Measurements from ENCODE around the gene GOLGA6L7. TPM values are rescaled to one million over a fixed set of nuclear protein-coding genes. Genes with fewer than 3 reads are reported as not detected.

GOLGA6L7 gene
- total RNA-seq, 1 experiment from 2014 or later: not detected

- DNase-seq (ENCODE audit: unreplicated experiment): no peak
- Mint-ChIP-seq H3K9me3 (ENCODE audit: unreplicated experiment) (no peaks in the 10 kb centered on the region), H3K4me1 (ENCODE audit: insufficient read depth, unreplicated experiment) (no peaks in the 10 kb centered on the region), H3K4me3 (ENCODE audit: unreplicated experiment) (no peak overlapping the region), H3K36me3 (ENCODE audit: insufficient read depth, unreplicated experiment) (peaks cover 6% of the 10 kb centered on the region), H3K27ac (ENCODE audit: low read depth, unreplicated experiment) (no peak overlapping the region), H3K27me3 (ENCODE audit: insufficient read depth, unreplicated experiment) (no peaks in the 10 kb centered on the region)
- ChIA-PET POLR2A (no interaction called here), CTCF (interaction anchor here (0.7 kb wide), 1 partner anchor 435 kb away, joined by 3 read pairs; no protein-coding TSS in a partner anchor)
- no peak for TF ChIP-seq CTCF (IDR thresholded peaks at IDR 0.05; ENCODE audit: unreplicated experiment)
- intact Hi-C loops (cut with micrococcal nuclease): no loop called here
- BruUV-seq (replicated peaks): no TSS peak
Observed at GRCh38 chr15:28888302-28888894, 40.0 kb upstream of the GOLGA6L7 start.

GRCh38 chr15:28887339-28888174, 39.1 kb upstream of the GOLGA6L7 start:
- POLR2A ChIA-PET: interaction anchor here (0.7 kb wide), 1 partner anchor 15 kb away, joined by 3 read pairs; no protein-coding TSS in a partner anchor
- H3K9me3 Mint-ChIP-seq (ENCODE audit: unreplicated experiment): no peaks in the 10 kb centered on the region
- BruUV-seq (replicated peaks): no TSS peak
- H3K27me3 Mint-ChIP-seq (ENCODE audit: insufficient read depth, unreplicated experiment): no peaks in the 10 kb centered on the region
- H3K27ac Mint-ChIP-seq (ENCODE audit: low read depth, unreplicated experiment): no peak overlapping the region
- CTCF ChIA-PET: interaction anchor here (0.5 kb wide), 1 partner anchor 212 kb away, joined by 3 read pairs; no protein-coding TSS in a partner anchor
- DNase-seq (ENCODE audit: unreplicated experiment): no peak
- peaks cover 6% of the 10 kb centered on the region for H3K36me3 Mint-ChIP-seq (ENCODE audit: insufficient read depth, unreplicated experiment)
- TF ChIP-seq CTCF (IDR thresholded peaks at IDR 0.05; ENCODE audit: unreplicated experiment): no peak
- H3K4me3 Mint-ChIP-seq (ENCODE audit: unreplicated experiment): no peak overlapping the region
- no peaks in the 10 kb centered on the region for H3K4me1 Mint-ChIP-seq (ENCODE audit: insufficient read depth, unreplicated experiment)
- intact Hi-C loops (cut with micrococcal nuclease): no loop called here

- Mint-ChIP-seq H3K4me3 (ENCODE audit: unreplicated experiment) (no peak overlapping the region), H3K9me3 (ENCODE audit: unreplicated experiment) (no peaks in the 10 kb centered on the region), H3K27me3 (ENCODE audit: insufficient read depth, unreplicated experiment) (no peaks in the 10 kb centered on the region), H3K4me1 (ENCODE audit: insufficient read depth, unreplicated experiment) (no peaks in the 10 kb centered on the region), H3K36me3 (ENCODE audit: insufficient read depth, unreplicated experiment) (peaks cover 6% of the 10 kb centered on the region), H3K27ac (ENCODE audit: low read depth, unreplicated experiment) (no peak overlapping the region)
- no peak for DNase-seq (ENCODE audit: unreplicated experiment)
- no peak for TF ChIP-seq CTCF (IDR thresholded peaks at IDR 0.05; ENCODE audit: unreplicated experiment)
- CTCF ChIA-PET: interaction anchor here (0.5 kb wide), 1 partner anchor 16 kb away, joined by 3 read pairs; no protein-coding TSS in a partner anchor
- POLR2A ChIA-PET: interaction anchor here (0.7 kb wide), 1 partner anchor 14 kb away, joined by 3 read pairs; no protein-coding TSS in a partner anchor
- no TSS peak for BruUV-seq (replicated peaks)
- intact Hi-C loops (cut with micrococcal nuclease): no loop called here
Observed at GRCh38 chr15:28886431-28887338, 38.2 kb upstream of the GOLGA6L7 start.

Measured in MCF 10A (cell line).